ENCODE measurements around the gene TFPI2.

- TF ChIP-seq CTCF (IDR thresholded peaks at IDR 0.05) (no peak), POLR2A (IDR thresholded peaks at IDR 0.05) (no peak)
Measured at GRCh38 chr7:93920496-93921182, 30.1 kb upstream of the TFPI2 start.

All from prostate gland (tissue), 2 donors.